BJ (cell line): ENCODE measurements around the gene GH2. TPM values are rescaled to one million over a fixed set of nuclear protein-coding genes. Genes with fewer than 3 reads are reported as not detected.
"Not testable (repeated sequence)": the region's sequence is repeated elsewhere in the genome, so short reads cannot be mapped to it uniquely, and the experiment has no call there.

ENCODE experiments used
- CTCF ChIA-PET: fragments of 350-600 bp; formaldehyde crosslinking; extraction: SDS; loops from one replicate; lab custom pipeline; 2021; ENCODE audit warnings: antibody characterized with exemption, inconsistent platforms; lab: Yijun Ruan, JAX
- POLR2A ChIA-PET: fragments of 300-600 bp; sonication (Branson Sonifier 250); formaldehyde crosslinking; extraction: SDS; loops from one replicate; lab custom pipeline; 2021; ENCODE audit warnings: antibody characterized with exemption; lab: Charles Lee
- DNase-seq: peaks from one replicate; pipeline ENCODE4 v3.0.0-alpha.2; 2011; ENCODE audit warnings: low read depth
- H3K27me3 ChIP-seq: 2 replicates; pipeline ENCODE4 v1.6.0; 2011; ENCODE audit warnings: low read length; ENCODE audit not compliant: control insufficient read depth, insufficient read depth
- H3K36me3 ChIP-seq: 2 replicates; pipeline ENCODE4 v1.5.1; 2011; ENCODE audit warnings: low read length; ENCODE audit not compliant: control insufficient read depth, insufficient read depth
- H3K4me3 ChIP-seq: 2 replicates; pipeline ENCODE4 v1.5.1; 2011; ENCODE audit warnings: low read depth, mild to moderate bottlenecking, control low read depth, low read length
- polyA plus RNA-seq: library from polyadenylated mRNA; depleted of rRNA; stranded (reverse); fragments of >200 nt; gene quantifications from 2 replicates; pipeline ENCODE4 v1.2.3, GENCODE V29; 2011
- TF ChIP-seq, protein P1 (sequence below): IDR thresholded peaks from 2 replicates; pipeline ENCODE4 v1.5.1; 2011; ENCODE audit warnings: low read depth, mild to moderate bottlenecking, control low read depth, inconsistent platforms, low read length, moderate library complexity; ENCODE audit not compliant: insufficient read depth

Gene GH2
- polyA plus RNA-seq, 1 experiment, result not detected

DNA sequence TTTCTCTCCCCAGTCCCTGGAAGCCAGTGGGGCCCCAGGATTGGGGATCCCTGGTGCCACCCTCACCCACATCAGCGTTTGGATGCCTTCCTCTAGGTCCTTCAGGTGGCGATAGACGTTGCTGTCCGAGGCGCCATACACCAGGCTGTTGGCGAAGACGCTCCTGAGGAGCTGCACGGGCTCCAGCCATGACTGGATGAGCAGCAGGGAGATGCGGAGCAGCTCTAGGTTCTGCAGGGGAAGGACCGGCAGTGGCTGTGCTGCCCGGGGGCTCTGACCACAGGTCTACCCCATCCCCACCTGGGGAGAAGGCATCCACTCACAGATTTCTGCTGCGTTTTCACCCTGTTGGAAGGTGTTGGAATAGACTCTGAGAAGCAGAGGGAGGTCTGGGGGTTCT, 1.0 kb downstream of the GH2 start:
- TF ChIP-seq, protein P1, sequence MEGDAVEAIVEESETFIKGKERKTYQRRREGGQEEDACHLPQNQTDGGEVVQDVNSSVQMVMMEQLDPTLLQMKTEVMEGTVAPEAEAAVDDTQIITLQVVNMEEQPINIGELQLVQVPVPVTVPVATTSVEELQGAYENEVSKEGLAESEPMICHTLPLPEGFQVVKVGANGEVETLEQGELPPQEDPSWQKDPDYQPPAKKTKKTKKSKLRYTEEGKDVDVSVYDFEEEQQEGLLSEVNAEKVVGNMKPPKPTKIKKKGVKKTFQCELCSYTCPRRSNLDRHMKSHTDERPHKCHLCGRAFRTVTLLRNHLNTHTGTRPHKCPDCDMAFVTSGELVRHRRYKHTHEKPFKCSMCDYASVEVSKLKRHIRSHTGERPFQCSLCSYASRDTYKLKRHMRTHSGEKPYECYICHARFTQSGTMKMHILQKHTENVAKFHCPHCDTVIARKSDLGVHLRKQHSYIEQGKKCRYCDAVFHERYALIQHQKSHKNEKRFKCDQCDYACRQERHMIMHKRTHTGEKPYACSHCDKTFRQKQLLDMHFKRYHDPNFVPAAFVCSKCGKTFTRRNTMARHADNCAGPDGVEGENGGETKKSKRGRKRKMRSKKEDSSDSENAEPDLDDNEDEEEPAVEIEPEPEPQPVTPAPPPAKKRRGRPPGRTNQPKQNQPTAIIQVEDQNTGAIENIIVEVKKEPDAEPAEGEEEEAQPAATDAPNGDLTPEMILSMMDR, result no peak
- Histone ChIP-seq H3K27me3 (peaks cover 14% of the 10 kb centered on the region), H3K4me3 (no peak overlapping the region), H3K36me3 (no peaks in the 10 kb centered on the region)
- ChIA-PET CTCF (interaction anchor here (0.8 to 8.5 kb wide), 7 partner anchors 8 to 43 kb away, joined by 3 to 72 read pairs (median 9); no protein-coding TSS in a partner anchor), POLR2A (no interaction called here)
- DNase-seq, result no peak

DNA sequence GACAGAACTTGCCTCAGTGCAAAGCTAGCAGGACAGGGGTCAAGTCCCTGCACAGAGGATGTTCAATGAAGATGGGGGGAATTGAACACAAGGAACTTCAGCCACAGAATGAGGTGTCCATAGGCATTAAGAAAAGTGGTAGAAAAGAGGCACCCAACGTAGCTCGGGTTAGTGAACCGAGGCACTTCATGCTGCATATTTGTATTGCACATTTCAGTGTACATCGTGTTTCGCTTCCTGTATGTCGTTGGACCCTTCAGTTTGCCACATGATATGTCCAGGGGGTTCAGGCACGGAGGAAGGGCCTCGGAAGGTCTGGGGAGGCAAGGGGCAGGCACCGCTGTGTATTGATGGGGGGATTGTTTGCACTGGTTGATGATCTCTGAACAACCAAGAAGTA, 3.3 kb downstream of the GH2 start:
- CTCF ChIA-PET, result interaction anchor here (1.7 to 8.5 kb wide), 2 partner anchors 11 to 13 kb away, joined by 5 to 72 read pairs; no protein-coding TSS in a partner anchor
- H3K27me3 ChIP-seq, result peaks cover 14% of the 10 kb centered on the region
- POLR2A ChIA-PET, result interaction anchor here (0.6 kb wide), 1 partner anchor 17 kb away, joined by 3 read pairs; no protein-coding TSS in a partner anchor
- not testable (repeated sequence) for DNase-seq, H3K4me3 ChIP-seq, H3K36me3 ChIP-seq

DNA sequence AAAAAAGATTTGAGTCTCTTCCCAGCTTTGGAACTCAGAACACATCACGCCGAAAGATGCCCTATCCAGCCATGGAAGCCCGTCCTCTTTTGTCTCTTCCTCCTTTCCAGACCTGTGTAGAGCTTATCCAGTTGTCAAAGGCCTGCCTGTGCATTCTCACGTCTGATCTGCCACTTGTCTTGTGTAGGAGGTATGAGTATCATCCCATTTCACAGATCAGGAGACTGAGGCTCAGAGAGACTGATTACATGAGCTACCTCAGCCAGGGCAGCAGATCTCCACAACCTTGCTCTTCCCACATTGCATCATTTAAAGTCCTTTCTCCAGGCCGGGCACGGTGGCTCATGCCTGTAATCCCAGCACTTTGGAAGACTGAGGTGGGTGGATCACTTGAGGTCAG, 7.1 kb downstream of the GH2 start:
- H3K36me3 ChIP-seq, H3K4me3 ChIP-seq, POLR2A ChIA-PET, DNase-seq: not testable (repeated sequence)
- CTCF ChIA-PET, result interaction anchor here (1.2 to 8.5 kb wide), 4 partner anchors 8 to 26 kb away, joined by 3 to 72 read pairs (median 4); no protein-coding TSS in a partner anchor
- peaks cover 11% of the 10 kb centered on the region for H3K27me3 ChIP-seq

DNA sequence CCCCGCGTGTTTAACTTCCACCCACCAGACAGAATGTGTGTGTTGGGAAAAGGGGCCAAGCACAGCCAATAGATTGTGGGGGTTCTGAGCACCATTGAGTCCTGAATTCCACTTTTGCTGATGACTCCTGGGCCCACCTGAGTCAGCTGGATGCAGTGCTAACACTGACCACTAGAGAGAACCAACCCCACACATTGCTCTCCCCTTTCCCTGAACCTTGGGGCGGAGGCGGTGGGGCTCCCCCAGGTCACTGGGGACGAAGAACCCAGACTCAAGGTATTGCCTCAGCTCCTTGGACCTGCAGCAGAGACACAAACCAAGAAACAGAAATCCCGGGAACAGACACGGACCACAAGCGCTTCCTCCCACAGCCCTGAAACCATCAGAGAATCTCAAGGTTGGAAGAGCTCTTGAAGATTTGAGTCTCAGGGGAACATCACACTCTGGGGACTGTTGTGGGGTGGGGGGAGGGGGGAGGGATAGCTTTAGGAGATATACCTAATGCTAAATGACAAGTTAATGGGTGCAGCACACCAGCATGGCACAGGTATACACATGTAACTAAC, 7.6 kb downstream of the GH2 start:
- DNase-seq, H3K36me3 ChIP-seq, H3K4me3 ChIP-seq, POLR2A ChIA-PET: not testable (repeated sequence)
- peaks cover 11% of the 10 kb centered on the region for H3K27me3 ChIP-seq
- CTCF ChIA-PET, result interaction anchor here (1.2 to 8.5 kb wide), 3 partner anchors 8 to 15 kb away, joined by 3 to 72 read pairs (median 3); no protein-coding TSS in a partner anchor

DNA sequence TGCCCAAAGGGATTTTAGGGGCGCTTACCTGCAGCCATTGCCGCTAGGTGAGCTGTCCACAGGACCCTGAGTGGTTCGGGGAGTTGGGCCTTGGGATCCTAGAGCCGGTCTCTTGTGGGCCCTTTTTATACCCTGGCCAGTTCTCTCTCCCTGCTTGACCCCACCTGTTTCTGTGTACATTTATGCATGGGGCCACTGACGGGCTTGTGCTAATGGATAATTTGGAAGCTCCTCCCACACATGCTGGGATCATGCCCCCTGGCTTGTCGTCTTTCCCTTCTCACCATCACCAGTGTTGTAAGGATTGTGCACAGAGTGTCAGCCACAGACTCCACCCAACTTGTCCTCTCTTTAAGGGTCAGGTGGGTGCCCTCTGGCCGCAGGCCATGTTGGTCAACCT, 8.2 kb downstream of the GH2 start, which contains the start of gene CSH2:
TSS of gene CSH2 (minus strand) at position 101 of the 400 bp plus-strand sequence. CDS start at position 38, 63 bp downstream.
- DNase-seq, H3K36me3 ChIP-seq, POLR2A ChIA-PET, H3K4me3 ChIP-seq: not testable (repeated sequence)
- peaks cover 11% of the 10 kb centered on the region for H3K27me3 ChIP-seq
- CTCF ChIA-PET, result interaction anchor here (1.5 to 8.5 kb wide), 2 partner anchors 9 to 16 kb away, joined by 3 to 72 read pairs; no protein-coding TSS in a partner anchor

DNA sequence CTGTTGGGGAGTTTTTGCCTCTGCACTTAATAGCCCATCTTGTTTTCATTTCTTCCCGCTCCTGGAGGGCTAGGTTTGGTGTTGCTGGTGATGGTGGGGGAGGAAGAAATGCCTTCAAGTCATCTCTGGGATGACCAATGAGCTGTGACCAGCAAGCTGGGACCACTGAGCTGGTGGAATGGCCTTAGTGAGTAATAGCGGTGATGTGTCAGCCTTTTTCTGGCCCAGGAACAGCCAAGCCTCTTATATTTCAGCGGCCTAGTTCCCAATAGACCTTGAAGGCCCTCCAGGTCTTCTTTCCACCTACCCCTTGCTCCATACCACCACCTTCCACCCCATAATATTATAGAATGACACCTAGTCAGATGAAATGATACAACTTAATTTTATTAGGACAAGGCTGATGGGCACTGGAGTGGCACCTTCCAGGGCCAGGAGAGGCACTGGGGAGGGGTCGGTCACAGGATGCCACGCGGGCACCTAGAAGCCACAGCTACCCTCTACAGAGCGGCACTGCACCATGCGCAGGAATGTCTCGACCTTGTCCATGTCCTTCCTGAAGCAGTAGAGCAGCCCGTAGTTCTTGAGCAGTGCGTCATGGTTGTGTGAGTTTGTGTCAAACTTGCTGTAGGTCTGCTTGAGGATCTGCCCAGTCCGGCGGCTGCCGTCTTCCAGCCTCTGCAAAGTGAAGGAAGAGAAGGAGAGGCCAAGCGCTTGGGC, 9.9 kb downstream of the GH2 start:
- H3K4me3 ChIP-seq, H3K27me3 ChIP-seq, H3K36me3 ChIP-seq, DNase-seq, CTCF ChIA-PET, POLR2A ChIA-PET: not testable (repeated sequence)

DNA sequence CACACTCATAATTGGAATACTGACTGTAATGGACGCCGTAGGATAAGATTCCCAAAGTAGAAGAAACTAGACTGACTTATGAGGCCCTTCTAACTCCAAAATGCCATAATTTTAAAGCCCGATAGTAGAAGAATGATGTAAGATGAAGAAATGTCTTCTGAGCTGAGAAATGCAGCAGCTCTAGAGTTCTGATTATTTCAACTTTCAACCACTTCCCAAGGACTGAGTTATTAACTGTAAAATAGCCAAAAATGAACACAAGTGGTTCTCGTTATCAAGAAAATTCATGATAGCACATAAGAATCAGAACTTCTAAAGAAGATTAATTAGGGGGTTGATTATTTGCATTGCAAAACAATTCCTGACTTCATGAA, 11.5 kb downstream of the GH2 start:
- not testable (repeated sequence) for H3K4me3 ChIP-seq, H3K36me3 ChIP-seq, DNase-seq, H3K27me3 ChIP-seq
- POLR2A ChIA-PET, result interaction anchor here (0.6 kb wide), 1 partner anchor 489 kb away, joined by 3 read pairs; no protein-coding TSS in a partner anchor
- CTCF ChIA-PET, result interaction anchor here (1.0 to 6.5 kb wide), 6 partner anchors 11 to 28 kb away, joined by 4 to 37 read pairs (median 5); partner anchors contain the start of genes GH2 and SMARCD2
